Esophagus squamous epithelium (tissue), 4 donors: Measurements from ENCODE around the gene PI4K2A.
"Not testable (repeated sequence)": the region's sequence is repeated elsewhere in the genome, so short reads cannot be mapped to it uniquely, and the experiment has no call there.

Experiments
- POLR2A ChIP-seq, 4 donors: fragments of 450-650 bp; IDR thresholded peaks; one replicate each; pipeline ENCODE4 v1.6.1; 2017; ENCODE audit warnings: antibody characterized with exemption in 4 of 4, mild to moderate bottlenecking in 4 of 4, moderate library complexity in 3 of 4
- TF ChIP-seq, protein P1 (sequence below), 6 experiments: fragments of 450-650 bp in 4 of 6; fragments of 200-600 bp in 2 of 6; sonication (generic) in 2 of 6; IDR thresholded peaks; one replicate each; pipeline ENCODE4 v1.5.1; 2016 to 2019; ENCODE audit warnings: antibody characterized with exemption in 6 of 6, mild to moderate bottlenecking in 4 of 6, moderate library complexity in 4 of 6

DNA sequence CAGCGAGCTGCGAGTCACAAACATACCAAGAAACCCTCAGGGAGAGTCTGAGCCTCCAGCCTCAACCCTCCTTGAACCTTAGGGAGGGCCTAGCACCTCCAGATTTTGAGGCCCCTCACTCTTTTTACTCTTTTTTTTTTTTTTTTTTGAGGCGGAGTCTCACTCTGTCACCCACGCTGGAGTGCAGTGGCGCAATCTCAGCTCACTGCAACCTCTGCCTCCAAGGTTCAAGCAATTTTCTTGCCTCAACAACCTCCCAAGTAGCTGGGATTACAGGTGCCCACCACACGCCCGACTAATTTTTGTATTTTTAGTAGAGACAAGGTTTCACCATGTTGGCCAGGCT lies 43.9 kb downstream of the PI4K2A start:
- TF ChIP-seq, protein P1, sequence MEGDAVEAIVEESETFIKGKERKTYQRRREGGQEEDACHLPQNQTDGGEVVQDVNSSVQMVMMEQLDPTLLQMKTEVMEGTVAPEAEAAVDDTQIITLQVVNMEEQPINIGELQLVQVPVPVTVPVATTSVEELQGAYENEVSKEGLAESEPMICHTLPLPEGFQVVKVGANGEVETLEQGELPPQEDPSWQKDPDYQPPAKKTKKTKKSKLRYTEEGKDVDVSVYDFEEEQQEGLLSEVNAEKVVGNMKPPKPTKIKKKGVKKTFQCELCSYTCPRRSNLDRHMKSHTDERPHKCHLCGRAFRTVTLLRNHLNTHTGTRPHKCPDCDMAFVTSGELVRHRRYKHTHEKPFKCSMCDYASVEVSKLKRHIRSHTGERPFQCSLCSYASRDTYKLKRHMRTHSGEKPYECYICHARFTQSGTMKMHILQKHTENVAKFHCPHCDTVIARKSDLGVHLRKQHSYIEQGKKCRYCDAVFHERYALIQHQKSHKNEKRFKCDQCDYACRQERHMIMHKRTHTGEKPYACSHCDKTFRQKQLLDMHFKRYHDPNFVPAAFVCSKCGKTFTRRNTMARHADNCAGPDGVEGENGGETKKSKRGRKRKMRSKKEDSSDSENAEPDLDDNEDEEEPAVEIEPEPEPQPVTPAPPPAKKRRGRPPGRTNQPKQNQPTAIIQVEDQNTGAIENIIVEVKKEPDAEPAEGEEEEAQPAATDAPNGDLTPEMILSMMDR (IDR thresholded peaks at IDR 0.05): not testable (repeated sequence)
- TF ChIP-seq POLR2A (IDR thresholded peaks at IDR 0.05): not testable (repeated sequence)
